Occipital lobe (tissue), 2 donors: ENCODE results near the gene EML2. TPM values are rescaled to one million over a fixed set of nuclear protein-coding genes. Genes with fewer than 3 reads are reported as not detected.
A peak's percentile ranks its signal among the peaks of the same experiment; 100 is the strongest.
"Not testable (repeated sequence)": the region's sequence is repeated elsewhere in the genome, so short reads cannot be mapped to it uniquely, and the experiment has no call there.

Source experiments
- DNase-seq: peaks from one replicate; lab custom pipeline; 2025; lab: John Stamatoyannopoulos, UW
- total RNA-seq: library from RNA; depleted of rRNA; stranded (reverse); fragments of >200 nt; gene quantifications from one replicate; pipeline ENCODE4 v1.2.3, GENCODE V29; 2014

EML2 gene
- total RNA-seq = 15.8 TPM

GRCh38 chr19:45638930-45639729 lies at the start of gene EML2:
EML2 (minus strand) TSS chr19:45639397; CDS start chr19:45639376, 21 bp downstream.
- no peak for DNase-seq

- no peak for DNase-seq
Observed at GRCh38 chr19:45687599-45687998, 48.4 kb upstream of the EML2 start.

GRCh38 chr19:45685045-45685444 lies 45.8 kb upstream of the EML2 start:
- DNase-seq = not testable (repeated sequence)

- DNase-seq = no peak
Observed at GRCh38 chr19:45682908-45683307, 43.7 kb upstream of the EML2 start.

- no peak for DNase-seq
Observed at GRCh38 chr19:45682117-45682516, 42.9 kb upstream of the EML2 start.

- peak; percentile 80 for DNase-seq
Observed at GRCh38 chr19:45681391-45682015, 42.3 kb upstream of the EML2 start.

GRCh38 chr19:45677351-45678230 lies 38.4 kb upstream of the EML2 start:
- peak; percentile 51 for DNase-seq

GRCh38 chr19:45676851-45677263 lies 37.7 kb upstream of the EML2 start:
- no peak for DNase-seq

- no peak for DNase-seq
Observed at GRCh38 chr19:45674946-45675345, 35.7 kb upstream of the EML2 start.

- DNase-seq = peak; percentile 62
Observed at GRCh38 chr19:45670670-45671453, 31.7 kb upstream of the EML2 start.

- DNase-seq = no peak
Observed at GRCh38 chr19:45668342-45668871, 29.2 kb upstream of the EML2 start.

- DNase-seq = no peak
Observed at GRCh38 chr19:45667620-45668341, 28.6 kb upstream of the EML2 start, which contains the start of gene GIPR. GIPR (plus strand) TSS chr19:45668221; CDS start chr19:45669521, 1,300 bp downstream.

- no peak for DNase-seq
Observed at GRCh38 chr19:45664575-45664974, 25.4 kb upstream of the EML2 start.

- DNase-seq = no peak
Observed at GRCh38 chr19:45663800-45664199, 24.6 kb upstream of the EML2 start.

GRCh38 chr19:45660636-45661035 lies 21.4 kb upstream of the EML2 start:
- no peak for DNase-seq

- no peak for DNase-seq
Observed at GRCh38 chr19:45659096-45659729, 20.0 kb upstream of the EML2 start.

GRCh38 chr19:45657520-45658167 lies 18.4 kb upstream of the EML2 start:
- no peak for DNase-seq

GRCh38 chr19:45655073-45655472 lies 15.9 kb upstream of the EML2 start:
- DNase-seq = no peak

- no peak for DNase-seq
Observed at GRCh38 chr19:45653634-45654033, 14.4 kb upstream of the EML2 start.
